ENCODE data around the gene MOBP. TPM values are rescaled to one million over a fixed set of nuclear protein-coding genes. Genes with fewer than 3 reads are reported as not detected.

Gene MOBP
- polyA plus RNA-seq, 3 donors = not detected

- Histone ChIP-seq H3K79me2 (ENCODE audit: insufficient read depth, low read length) (no peaks in the 10 kb centered on the region), H3K36me3 (replicated peaks in 1 of 2; ENCODE audit: control insufficient read depth in 1 of 2, insufficient read depth in 2 of 2, low read length in 2 of 2) (no peaks in the 10 kb centered on the region), H3K9me3 (replicated peaks in 1 of 2; ENCODE audit: control insufficient read depth in 1 of 2, insufficient read depth in 1 of 2, low read length in 2 of 2) (peaks cover 0 to 3% of the 10 kb centered on the region in 2 donors), H3K27ac (ENCODE audit: low read depth in 1 of 2, low read length in 2 of 2) (no peak overlapping the region), H4K20me1 (ENCODE audit: insufficient read depth, low read length) (no peaks in the 10 kb centered on the region), H3K9ac (ENCODE audit: insufficient read depth, low read length, poor library complexity, severe bottlenecking) (no peak overlapping the region), H3K4me1 (ENCODE audit: control insufficient read depth in 1 of 2, insufficient read depth in 2 of 2, low read length in 2 of 2) (no peaks in the 10 kb centered on the region), H3K4me3 (replicated peaks in 1 of 3; ENCODE audit: low read depth in 2 of 3, low read length in 3 of 3) (no peak overlapping the region), H2AFZ (ENCODE audit: insufficient read depth, low read depth, low read length, poor library complexity, severe bottlenecking) (no peak overlapping the region), H3K4me2 (replicated peaks; ENCODE audit: extremely low read depth, low read length, poor library complexity, severe bottlenecking) (no peak overlapping the region), H3K27me3 (ENCODE audit: control insufficient read depth in 2 of 2, insufficient read depth in 2 of 2, low read length in 2 of 2) (peaks cover 37 to 49% of the 10 kb centered on the region in 2 donors)
- no peak for DNase-seq
- Mint-ChIP-seq H3K4me1 (no peaks in the 10 kb centered on the region), H3K27me3 (ENCODE audit: low read depth in 3 of 3) (peaks cover 37 to 54% (median 42%) of the 10 kb centered on the region in 3 donors), H3K27ac (no peak overlapping the region), H3K9me3 (peaks cover 0 to 6% (median 0%) of the 10 kb centered on the region in 7 donors), H3K4me3 (peak overlapping the region in 1 of 2 donors; percentile 59), H3K36me3 (no peaks in the 10 kb centered on the region)
- intact Hi-C loops (cut with micrococcal nuclease) = no loop called here
- WGBS (ENCODE audit: insufficient coverage) = 33% methylated on average over 2 of the region's 4 CpGs
- no peak for TF ChIP-seq CTCF (IDR thresholded peaks at IDR 0.05)
These were observed 35.3 kb downstream of the MOBP start for GRCh38 chr3:39502838-39503145.

GRCh38 chr3:39505866-39506742 lies 38.6 kb downstream of the MOBP start:
- Mint-ChIP-seq H3K36me3 (no peaks in the 10 kb centered on the region), H3K9me3 (peaks cover 0 to 6% (median 0%) of the 10 kb centered on the region in 7 donors), H3K4me1 (no peaks in the 10 kb centered on the region), H3K27me3 (ENCODE audit: low read depth in 3 of 3) (peaks cover 21 to 34% (median 24%) of the 10 kb centered on the region in 3 donors), H3K4me3 (no peak overlapping the region), H3K27ac (no peak overlapping the region)
- no peak for DNase-seq
- intact Hi-C loops (cut with micrococcal nuclease) = no loop called here
- H3K4me1 ChIP-seq (ENCODE audit: control insufficient read depth in 1 of 2, insufficient read depth in 2 of 2, low read length in 2 of 2) = no peaks in the 10 kb centered on the region
- no peak overlapping the region for H3K4me3 ChIP-seq (replicated peaks in 1 of 3; ENCODE audit: low read depth in 2 of 3, low read length in 3 of 3)
- peaks cover 0 to 3% of the 10 kb centered on the region in 2 donors for H3K9me3 ChIP-seq (replicated peaks in 1 of 2; ENCODE audit: control insufficient read depth in 1 of 2, insufficient read depth in 1 of 2, low read length in 2 of 2)
- no peak overlapping the region for H3K4me2 ChIP-seq (replicated peaks; ENCODE audit: extremely low read depth, low read length, poor library complexity, severe bottlenecking)
- H4K20me1 ChIP-seq (ENCODE audit: insufficient read depth, low read length) = no peaks in the 10 kb centered on the region
- no peak overlapping the region for H3K9ac ChIP-seq (ENCODE audit: insufficient read depth, low read length, poor library complexity, severe bottlenecking)
- no peak overlapping the region for H2AFZ ChIP-seq (ENCODE audit: insufficient read depth, low read depth, low read length, poor library complexity, severe bottlenecking)
- TF ChIP-seq CTCF (IDR thresholded peaks at IDR 0.05) = no peak
- H3K79me2 ChIP-seq (ENCODE audit: insufficient read depth, low read length) = no peaks in the 10 kb centered on the region
- peaks cover 25 to 27% of the 10 kb centered on the region in 2 donors for H3K27me3 ChIP-seq (ENCODE audit: control insufficient read depth in 2 of 2, insufficient read depth in 2 of 2, low read length in 2 of 2)
- no peaks in the 10 kb centered on the region for H3K36me3 ChIP-seq (replicated peaks in 1 of 2; ENCODE audit: control insufficient read depth in 1 of 2, insufficient read depth in 2 of 2, low read length in 2 of 2)
- no peak overlapping the region for H3K27ac ChIP-seq (ENCODE audit: low read depth in 1 of 2, low read length in 2 of 2)
- WGBS (ENCODE audit: insufficient coverage) = 69% methylated on average over 7 of the region's 12 CpGs

All from CD14-positive monocyte (primary cell).